GM12878 (cell line): ENCODE results near the gene TRABD2B. TPM values are rescaled to one million over a fixed set of nuclear protein-coding genes. Genes with fewer than 3 reads are reported as not detected.

Source experiments
- ATAC-seq: fragments of 200-7000 bp; cut with Tn5 transposase; 3 replicates; pipeline ENCODE4 v1.9.1; 2020; ENCODE audit warnings: mild to moderate bottlenecking, moderate library complexity
- BruUV-seq: library from RNA; stranded (reverse); fragments of 400-500 nt; replicated peaks from 2 replicates; lab custom pipeline; 2021; lab: Mats Ljungman, UMichigan
- CTCF ChIA-PET: fragments of 300-600 bp; sonication (Branson Sonifier 250); formaldehyde crosslinking; extraction: SDS; loops from one replicate; lab custom pipeline; 2021; ENCODE audit warnings: inconsistent platforms; lab: Yijun Ruan, JAX
- POLR2A ChIA-PET: fragments of 350-600 bp; formaldehyde crosslinking; extraction: SDS; loops from one replicate; lab custom pipeline; 2021; ENCODE audit warnings: inconsistent platforms; lab: Charles Lee
- RAD21 ChIA-PET: fragments of 300-600 bp; sonication (Branson Sonifier 250); formaldehyde crosslinking; loops from one replicate; lab custom pipeline; 2023; ENCODE audit warnings: antibody characterized with exemption; ENCODE audit not compliant: unreplicated experiment; lab: Charles Lee
- SMC1A ChIA-PET: fragments of 300-600 bp; sonication (Branson Sonifier 250); formaldehyde crosslinking; loops from one replicate; lab custom pipeline; 2023; ENCODE audit not compliant: unreplicated experiment, uncharacterized antibody; lab: Charles Lee
- DNase-seq: peaks from one replicate; pipeline ENCODE4 v3.0.0-alpha.2; 2011; ENCODE audit warnings: low read depth, low spot score
- FAIRE-seq: peaks from 3 replicates; lab custom pipeline; 2011; peaks lifted over from hg19 to GRCh38; lab: Jason Lieb, UNC
- H2AFZ ChIP-seq: 2 replicates; pipeline ENCODE4 v1.6.0; 2011; ENCODE audit warnings: low read depth, low read length, control low read depth; ENCODE audit not compliant: control insufficient read depth
- H3K27ac ChIP-seq: 2 replicates; pipeline ENCODE4 v1.5.1; 2011; ENCODE audit warnings: control low read depth; ENCODE audit not compliant: control insufficient read depth, insufficient read depth
- H3K27me3 ChIP-seq, 2 experiments: replicated peaks in 1 of 2; 2 replicates each; pipeline versions ENCODE4 v1.6.0 to v1.6.1; 2011; ENCODE audit warnings: low read length in 1 of 2; ENCODE audit not compliant: control insufficient read depth in 2 of 2, insufficient read depth in 2 of 2
- H3K36me3 ChIP-seq, 2 experiments: 2 replicates each; pipeline ENCODE4 v1.5.1; 2011; ENCODE audit warnings: low read length in 1 of 2; ENCODE audit not compliant: control insufficient read depth in 2 of 2, insufficient read depth in 2 of 2
- H3K4me1 ChIP-seq: 2 replicates; pipeline ENCODE4 v1.6.1; 2011; ENCODE audit warnings: mild to moderate bottlenecking, low read length, moderate library complexity, mixed read lengths; ENCODE audit not compliant: control insufficient read depth, insufficient read depth
- H3K4me2 ChIP-seq: 2 replicates; pipeline ENCODE4 v1.6.0; 2011; ENCODE audit warnings: control low read depth; ENCODE audit not compliant: control insufficient read depth, insufficient read depth
- H3K4me3 ChIP-seq: fragments of 200-600 bp; sonication (generic); 2 replicates; pipeline ENCODE4 v1.5.1; 2016
- H3K79me2 ChIP-seq: 2 replicates; pipeline ENCODE4 v1.6.0; 2011; ENCODE audit warnings: low read length; ENCODE audit not compliant: control insufficient read depth, insufficient read depth
- H3K9ac ChIP-seq: 2 replicates; pipeline ENCODE4 v1.8.0; 2011; ENCODE audit warnings: low read length, control low read depth, mixed read lengths; ENCODE audit not compliant: control insufficient read depth, insufficient read depth
- H3K9me3 ChIP-seq: replicated peaks from 3 replicates; pipeline ENCODE4 v1.5.1; 2011; ENCODE audit warnings: mild to moderate bottlenecking, low read length; ENCODE audit not compliant: control insufficient read depth, insufficient read depth
- H4K20me1 ChIP-seq: 2 replicates; pipeline ENCODE4 v1.6.0; 2011; ENCODE audit not compliant: control insufficient read depth, insufficient read depth
- CEBPB ChIP-seq, 2 experiments: fragments of 150-350 bp in 1 of 2; IDR thresholded peaks; 2 replicates each; pipeline ENCODE4 v1.6.1; 2012 to 2014; ENCODE audit warnings: low read depth in 2 of 2, low read length in 2 of 2, borderline replicate concordance in 1 of 2, inconsistent platforms in 1 of 2
- JUNB ChIP-seq: IDR thresholded peaks from 2 replicates; pipeline ENCODE4 v1.6.1; 2016; ENCODE audit warnings: antibody characterized with exemption, mild to moderate bottlenecking
- KAT2A ChIP-seq: conservative IDR thresholded peaks from 2 replicates; pipeline ENCODE4 v1.6.1; 2011; ENCODE audit warnings: low read depth, low read length; ENCODE audit not compliant: control insufficient read depth
- LARP7 ChIP-seq: fragments of 450-650 bp; IDR thresholded peaks from 2 replicates; pipeline ENCODE4 v1.6.1; 2017; ENCODE audit warnings: mild to moderate bottlenecking
- PML ChIP-seq: IDR thresholded peaks from 2 replicates; pipeline ENCODE4 v1.6.1; 2012; ENCODE audit warnings: low read length, inconsistent platforms
- RUNX3 ChIP-seq: IDR thresholded peaks from 2 replicates; pipeline ENCODE4 v1.6.1; 2012; ENCODE audit warnings: low read length, inconsistent platforms
- STAT3 ChIP-seq: IDR thresholded peaks from 2 replicates; pipeline ENCODE4 v1.6.1; 2011; ENCODE audit warnings: low read depth, low read length, improper control_type of control experiment
- WGBS: methylation state at CpG from one replicate; pipeline ENCODE4 v1.1.6; 2016; ENCODE audit warnings: low lambda C conversion rate; ENCODE audit not compliant: insufficient replicate concordance, insufficient coverage; ENCODE audit errors: missing lambda C conversion rate; 5-methylcytosine and 5-hydroxymethylcytosine counted together
- in situ Hi-C: fragments of 300-500 bp; cut with MboI; formaldehyde crosslinking; loops from 9 replicates; pipeline ENCODE4 v1.14.3; 2018; ENCODE audit warnings: mixed read lengths
- intact Hi-C: fragments of 100-400 bp; cut with micrococcal nuclease; formaldehyde crosslinking; loops from one replicate; pipeline ENCODE4 v1.14.2; 2022; ENCODE audit not compliant: unreplicated experiment
- polyA plus RNA-seq, 11 experiments: library from polyadenylated mRNA; depleted of rRNA in 4 of 11; unstranded in 6 of 11; stranded (reverse) in 5 of 11; fragments of >200 nt; fragmentation: Nextera tagmentation in 4 of 11; fragmentation: Illumina TruSeq in 1 of 11; extraction: Ambion mirVana in 4 of 11; extraction: Trizol in 1 of 11; gene quantifications; 1 replicate in 1 of 11; 2 replicates in 10 of 11; pipeline versions ENCODE4 v1.2.1 to v1.2.3, GENCODE V29; 2011 to 2016; ENCODE audit warnings: inconsistent platforms in 2 of 11, missing spikeins in 2 of 11, low read depth in 1 of 11
- total RNA-seq, 4 experiments: library from RNA; depleted of rRNA in 3 of 4; stranded (reverse); fragments of >200 nt in 3 of 4; fragmentation: Illumina TruSeq in 1 of 4; extraction: Trizol in 1 of 4; gene quantifications; 2 replicates each; pipeline versions ENCODE4 v1.2.1 to v1.2.3, GENCODE V29; 2013 to 2021
- TF ChIP-seq, protein P1 (sequence below): fragments of 450-650 bp; formaldehyde crosslinking; IDR thresholded peaks from 2 replicates; pipeline ENCODE4 v1.4.0; 2022; ENCODE audit warnings: mild to moderate bottlenecking, moderate library complexity

The TRABD2B gene
- total and polyA plus RNA-seq, 10 of the 15 experiments (the other 5 are each of a cell fraction or from before 2014, with no cell fraction given) = not detected

DNA sequence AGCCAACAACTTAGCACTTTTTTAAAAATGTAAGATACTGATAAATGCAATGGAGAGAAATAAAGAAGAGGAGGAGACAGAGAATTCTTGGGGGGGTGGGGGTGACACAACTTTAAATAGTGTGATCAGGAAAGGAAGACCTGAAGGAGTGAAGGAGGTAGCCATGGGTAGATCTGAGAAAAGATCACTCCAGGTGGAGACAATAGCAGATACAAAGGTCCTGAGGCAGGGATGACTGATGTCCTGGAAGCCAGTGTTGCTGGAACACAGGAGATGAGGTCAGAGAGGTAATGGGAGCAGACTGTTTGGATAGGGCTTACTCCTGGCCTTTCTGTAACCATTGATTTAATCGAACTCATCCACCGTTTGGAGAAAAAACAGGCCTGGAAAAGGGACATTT is 24.6 kb upstream of the TRABD2B start:
- H3K36me3 ChIP-seq = no peaks in the 10 kb centered on the region
- RAD21 ChIA-PET = no interaction called here
- FAIRE-seq = no peak
- H2AFZ ChIP-seq = no peak overlapping the region
- H3K9me3 ChIP-seq = no peaks in the 10 kb centered on the region
- H4K20me1 ChIP-seq = no peaks in the 10 kb centered on the region
- POLR2A ChIA-PET = no interaction called here
- no peak overlapping the region for H3K9ac ChIP-seq
- SMC1A ChIA-PET = no interaction called here
- TF ChIP-seq PML = no peak
- TF ChIP-seq CEBPB (IDR thresholded peaks at IDR 0.05; ENCODE audit: borderline replicate concordance in 1 of 2, low read depth in 2 of 2, low read length in 2 of 2) = no peak
- no peak for TF ChIP-seq JUNB
- TF ChIP-seq KAT2A = no peak
- TF ChIP-seq LARP7 = no peak
- TF ChIP-seq RUNX3 = no peak
- TF ChIP-seq, protein P1, sequence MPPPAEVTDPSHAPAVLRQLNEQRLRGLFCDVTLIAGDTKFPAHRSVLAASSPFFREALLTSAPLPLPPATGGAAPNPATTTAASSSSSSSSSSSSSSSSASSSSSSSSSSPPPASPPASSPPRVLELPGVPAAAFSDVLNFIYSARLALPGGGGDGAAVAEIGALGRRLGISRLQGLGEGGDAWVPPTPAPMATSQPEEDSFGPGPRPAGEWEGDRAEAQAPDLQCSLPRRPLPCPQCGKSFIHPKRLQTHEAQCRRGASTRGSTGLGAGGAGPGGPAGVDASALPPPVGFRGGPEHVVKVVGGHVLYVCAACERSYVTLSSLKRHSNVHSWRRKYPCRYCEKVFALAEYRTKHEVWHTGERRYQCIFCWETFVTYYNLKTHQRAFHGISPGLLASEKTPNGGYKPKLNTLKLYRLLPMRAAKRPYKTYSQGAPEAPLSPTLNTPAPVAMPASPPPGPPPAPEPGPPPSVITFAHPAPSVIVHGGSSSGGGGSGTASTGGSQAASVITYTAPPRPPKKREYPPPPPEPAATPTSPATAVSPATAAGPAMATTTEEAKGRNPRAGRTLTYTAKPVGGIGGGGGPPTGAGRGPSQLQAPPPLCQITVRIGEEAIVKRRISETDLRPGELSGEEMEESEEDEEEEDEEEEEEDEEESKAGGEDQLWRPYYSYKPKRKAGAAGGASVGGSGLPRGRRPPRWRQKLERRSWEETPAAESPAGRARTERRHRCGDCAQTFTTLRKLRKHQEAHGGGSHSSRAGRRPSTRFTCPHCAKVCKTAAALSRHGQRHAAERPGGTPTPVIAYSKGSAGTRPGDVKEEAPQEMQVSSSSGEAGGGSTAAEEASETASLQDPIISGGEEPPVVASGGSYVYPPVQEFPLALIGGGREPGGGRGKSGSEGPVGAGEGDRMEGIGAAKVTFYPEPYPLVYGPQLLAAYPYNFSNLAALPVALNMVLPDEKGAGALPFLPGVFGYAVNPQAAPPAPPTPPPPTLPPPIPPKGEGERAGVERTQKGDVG (CRISPR knock-in tag) = no peak
- no peak for TF ChIP-seq STAT3
- TF ChIP-seq, all 136 proteins: peak for 0
- Histone ChIP-seq H3K79me2 (no peaks in the 10 kb centered on the region), H3K4me3 (no peak overlapping the region), H3K4me2 (no peak overlapping the region), H3K27me3 (no peaks in the 10 kb centered on the region), H3K4me1 (no peaks in the 10 kb centered on the region), H3K27ac (no peak overlapping the region)
- WGBS = 0% methylated on average over 2 of the region's 2 CpGs
- CTCF ChIA-PET = no interaction called here
- in situ Hi-C loops = no loop called here
- DNase-seq (no peak), ATAC-seq (no peak)
- no TSS peak for BruUV-seq
- intact Hi-C loops = no loop called here
